IPS-15b (cell line): ENCODE data around the gene DIP2C.

Source experiments
- H3K27me3 ChIP-seq: one replicate; pipeline ENCODE4 v1.6.1; 2013; ENCODE audit warnings: low read length; ENCODE audit not compliant: control insufficient read depth, insufficient read depth
- H3K36me3 ChIP-seq: one replicate; pipeline ENCODE4 v1.6.1; 2013; ENCODE audit warnings: low read length; ENCODE audit not compliant: control insufficient read depth, insufficient read depth
- H3K4me1 ChIP-seq: one replicate; pipeline ENCODE4 v1.6.1; 2013; ENCODE audit warnings: mild to moderate bottlenecking, low read length; ENCODE audit not compliant: control insufficient read depth, insufficient read depth
- H3K4me3 ChIP-seq: one replicate; pipeline ENCODE4 v1.5.1; 2013; ENCODE audit warnings: low read depth, low read length
- H3K9ac ChIP-seq: one replicate; pipeline ENCODE4 v1.6.1; 2013; ENCODE audit warnings: low read depth, mild to moderate bottlenecking, low read length
- H3K9me3 ChIP-seq: one replicate; pipeline ENCODE4 v1.6.1; 2013; ENCODE audit warnings: mild to moderate bottlenecking, low read length; ENCODE audit not compliant: control insufficient read depth, insufficient read depth

DIP2C gene

DNA sequence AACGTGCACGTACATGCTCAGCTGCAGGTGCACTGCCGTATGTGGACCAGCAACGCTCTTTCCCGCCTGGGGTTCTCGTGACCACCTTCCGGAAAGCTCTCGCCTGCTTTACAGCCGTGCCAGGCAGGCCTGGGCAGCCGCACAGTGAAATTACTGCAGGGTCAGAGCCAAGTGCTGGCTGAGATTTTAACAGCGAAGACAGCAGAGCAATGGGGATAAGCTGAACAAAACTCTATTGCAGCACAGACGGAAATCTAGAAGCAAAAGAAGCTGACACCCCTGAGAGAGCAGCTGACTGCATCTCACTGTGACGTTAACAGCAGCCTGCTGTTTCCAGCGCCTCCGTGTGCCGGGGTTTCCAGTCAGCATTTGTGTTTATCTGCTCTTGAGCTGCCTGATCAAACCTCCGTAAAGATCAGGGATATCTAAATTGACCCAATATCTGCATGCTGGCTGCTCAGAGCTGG, 179.0 kb downstream of the DIP2C start:
- Histone ChIP-seq H3K27me3 (peaks cover 43% of the 10 kb centered on the region), H3K36me3 (no peaks in the 10 kb centered on the region), H3K4me1 (no peaks in the 10 kb centered on the region), H3K4me3 (no peak overlapping the region), H3K9ac (peak overlapping the region; percentile 5), H3K9me3 (no peaks in the 10 kb centered on the region)

DNA sequence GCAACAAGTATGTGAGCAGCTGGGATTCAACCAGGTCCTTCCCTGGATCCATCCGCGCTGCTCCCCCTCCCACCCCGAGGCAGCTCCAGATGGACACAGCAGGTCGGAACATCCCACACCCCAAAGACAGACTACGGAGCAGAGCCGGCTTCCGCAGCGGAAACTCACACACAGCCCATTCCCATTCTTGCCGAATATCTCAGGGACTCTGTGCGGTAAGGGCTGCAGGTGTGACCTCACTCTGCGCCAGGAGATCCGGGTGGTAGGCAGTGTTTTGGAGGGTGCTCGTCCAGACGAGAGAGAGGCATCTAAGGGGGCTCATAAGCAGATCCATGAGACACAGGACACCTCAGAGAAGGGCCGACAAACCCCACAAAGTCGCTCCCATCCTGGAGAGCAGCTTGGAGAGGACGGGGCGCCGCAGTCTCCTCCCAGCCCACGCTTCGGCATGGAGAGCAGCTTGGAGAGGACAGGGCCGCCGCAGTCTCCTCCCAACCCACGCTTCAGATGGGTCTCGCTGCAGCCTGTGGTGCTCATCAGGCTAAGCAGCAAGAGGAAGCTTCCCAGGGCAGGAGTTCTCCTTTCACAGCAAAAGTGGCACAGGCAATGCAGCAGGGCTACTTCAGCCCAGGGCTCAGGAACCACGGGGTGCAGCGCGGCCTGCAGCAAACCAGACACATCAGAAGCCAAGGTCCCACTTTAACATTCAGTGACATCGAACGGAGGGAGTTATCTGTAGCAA, 179.9 kb downstream of the DIP2C start:
- H3K36me3 ChIP-seq, result no peaks in the 10 kb centered on the region
- no peaks in the 10 kb centered on the region for H3K9me3 ChIP-seq
- H3K9ac ChIP-seq, result no peak overlapping the region
- H3K27me3 ChIP-seq, result peaks cover 53% of the 10 kb centered on the region
- no peak overlapping the region for H3K4me3 ChIP-seq
- H3K4me1 ChIP-seq, result no peaks in the 10 kb centered on the region

DNA sequence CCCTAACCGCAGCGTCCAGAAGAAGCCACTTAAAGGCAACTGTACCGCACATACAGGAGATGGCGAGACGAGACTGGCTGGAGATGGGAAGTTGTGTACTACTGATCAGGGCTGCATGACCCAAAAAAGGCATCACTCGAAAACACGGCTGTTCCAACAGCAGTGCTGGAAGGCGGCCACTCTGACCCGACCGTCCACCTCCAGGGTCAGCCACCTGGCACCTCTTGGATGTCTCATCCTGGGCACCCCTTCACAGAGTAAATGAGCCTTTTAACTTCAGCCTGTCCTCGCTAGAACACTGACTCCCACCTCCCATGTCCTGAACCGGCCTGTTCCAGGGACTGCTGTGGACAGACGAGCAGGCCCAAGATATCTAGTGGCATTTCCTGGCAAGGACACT, 180.7 kb downstream of the DIP2C start:
- H3K27me3 ChIP-seq, result peaks cover 59% of the 10 kb centered on the region
- no peaks in the 10 kb centered on the region for H3K9me3 ChIP-seq
- H3K4me3 ChIP-seq, result no peak overlapping the region
- no peak overlapping the region for H3K9ac ChIP-seq
- H3K36me3 ChIP-seq, result no peaks in the 10 kb centered on the region
- no peaks in the 10 kb centered on the region for H3K4me1 ChIP-seq

GRCh38 chr10:507908-508444, 181.5 kb downstream of the DIP2C start:
- no peak overlapping the region for H3K4me3 ChIP-seq
- no peaks in the 10 kb centered on the region for H3K4me1 ChIP-seq
- no peak overlapping the region for H3K9ac ChIP-seq
- H3K9me3 ChIP-seq, result no peaks in the 10 kb centered on the region
- H3K27me3 ChIP-seq, result peaks cover 67% of the 10 kb centered on the region
- H3K36me3 ChIP-seq, result no peaks in the 10 kb centered on the region

- no peaks in the 10 kb centered on the region for H3K4me1 ChIP-seq
- no peaks in the 10 kb centered on the region for H3K9me3 ChIP-seq
- no peak overlapping the region for H3K9ac ChIP-seq
- peaks cover 69% of the 10 kb centered on the region for H3K27me3 ChIP-seq
- H3K4me3 ChIP-seq, result no peak overlapping the region
- H3K36me3 ChIP-seq, result no peaks in the 10 kb centered on the region
Measured at GRCh38 chr10:507355-507699, 182.1 kb downstream of the DIP2C start.

GRCh38 chr10:506451-507354, 182.8 kb downstream of the DIP2C start:
- no peak overlapping the region for H3K9ac ChIP-seq
- no peaks in the 10 kb centered on the region for H3K36me3 ChIP-seq
- H3K27me3 ChIP-seq, result peaks cover 69% of the 10 kb centered on the region
- no peaks in the 10 kb centered on the region for H3K4me1 ChIP-seq
- no peak overlapping the region for H3K4me3 ChIP-seq
- H3K9me3 ChIP-seq, result no peaks in the 10 kb centered on the region

- Histone ChIP-seq H3K9ac (no peak overlapping the region), H3K9me3 (no peaks in the 10 kb centered on the region), H3K36me3 (no peaks in the 10 kb centered on the region), H3K4me1 (no peaks in the 10 kb centered on the region), H3K4me3 (no peak overlapping the region), H3K27me3 (peaks cover 66% of the 10 kb centered on the region)
Measured at GRCh38 chr10:505419-505818, 184.0 kb downstream of the DIP2C start.

DNA sequence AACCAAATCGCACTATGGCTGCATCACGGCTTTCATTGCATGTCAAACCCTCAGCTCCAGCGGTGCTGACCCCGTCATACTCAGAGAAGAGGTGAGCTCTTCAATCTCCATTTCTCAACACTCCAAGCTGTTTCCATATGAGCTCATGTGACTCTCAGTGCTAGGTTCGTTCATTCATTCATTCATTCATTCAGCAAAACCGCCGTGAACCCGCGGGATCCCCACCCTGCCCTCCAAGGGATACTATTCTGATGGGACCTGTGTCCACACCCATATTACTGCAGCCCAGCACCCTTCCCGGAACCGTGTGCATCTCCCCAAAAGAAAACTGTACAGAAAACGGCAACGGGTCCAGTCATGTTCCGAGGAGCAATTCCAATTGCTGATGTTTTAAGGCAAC, 184.7 kb downstream of the DIP2C start:
- Histone ChIP-seq H3K4me1 (no peaks in the 10 kb centered on the region), H3K27me3 (peaks cover 60% of the 10 kb centered on the region), H3K9ac (no peak overlapping the region)

DNA sequence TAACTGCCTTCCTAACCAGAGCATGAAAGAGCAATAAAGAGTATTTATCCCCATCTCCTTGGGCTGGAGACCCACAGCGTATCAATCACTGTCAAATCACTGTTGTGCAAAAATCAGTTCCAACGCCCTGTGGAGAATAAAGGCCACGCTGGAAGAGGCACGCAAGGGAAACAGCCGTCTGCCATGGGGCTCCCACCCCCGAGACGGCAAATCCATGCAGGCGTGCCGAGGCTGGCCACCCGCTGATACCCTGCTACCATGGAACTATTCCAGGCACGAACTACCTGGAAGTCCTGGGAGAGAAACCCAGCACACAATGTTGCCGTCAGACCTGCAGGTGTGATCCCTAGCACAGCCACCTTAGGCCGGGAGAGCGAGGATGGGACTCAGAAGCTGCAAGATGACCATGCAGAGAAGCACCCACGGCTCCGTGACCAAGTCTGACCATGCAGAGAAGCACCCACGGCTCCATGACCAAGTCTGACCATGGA, 185.3 kb downstream of the DIP2C start:
- Histone ChIP-seq H3K9me3 (no peaks in the 10 kb centered on the region), H3K27me3 (peaks cover 54% of the 10 kb centered on the region), H3K4me3 (no peak overlapping the region), H3K9ac (no peak overlapping the region), H3K4me1 (no peaks in the 10 kb centered on the region), H3K36me3 (no peaks in the 10 kb centered on the region)

More for the DNA sequence above, 184.7 kb downstream of the DIP2C start:
- Histone ChIP-seq H3K4me3 (no peak overlapping the region), H3K36me3 (no peaks in the 10 kb centered on the region), H3K9me3 (no peaks in the 10 kb centered on the region)

DNA sequence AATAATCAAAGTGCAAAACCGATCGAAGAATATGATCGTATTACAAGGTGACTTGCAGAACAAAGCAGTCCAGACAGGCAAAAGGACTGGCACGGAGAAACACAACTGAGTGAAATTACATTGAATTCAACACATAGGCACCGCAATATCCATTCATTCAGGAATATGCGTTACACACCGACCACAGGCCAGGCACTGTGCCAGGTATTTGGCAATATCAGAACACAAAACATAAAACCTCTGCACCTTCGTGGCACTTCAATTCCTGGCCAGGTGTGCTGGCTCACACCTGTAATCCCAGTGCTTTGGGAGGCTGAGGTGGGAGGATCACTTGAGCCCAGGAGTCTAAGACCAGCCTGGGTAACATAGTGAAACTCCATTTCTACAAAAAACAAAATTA, 187.9 kb downstream of the DIP2C start:
- Histone ChIP-seq H3K27me3 (peaks cover 37% of the 10 kb centered on the region), H3K36me3 (no peaks in the 10 kb centered on the region), H3K4me3 (no peak overlapping the region), H3K9ac (no peak overlapping the region), H3K9me3 (no peaks in the 10 kb centered on the region), H3K4me1 (no peaks in the 10 kb centered on the region)

DNA sequence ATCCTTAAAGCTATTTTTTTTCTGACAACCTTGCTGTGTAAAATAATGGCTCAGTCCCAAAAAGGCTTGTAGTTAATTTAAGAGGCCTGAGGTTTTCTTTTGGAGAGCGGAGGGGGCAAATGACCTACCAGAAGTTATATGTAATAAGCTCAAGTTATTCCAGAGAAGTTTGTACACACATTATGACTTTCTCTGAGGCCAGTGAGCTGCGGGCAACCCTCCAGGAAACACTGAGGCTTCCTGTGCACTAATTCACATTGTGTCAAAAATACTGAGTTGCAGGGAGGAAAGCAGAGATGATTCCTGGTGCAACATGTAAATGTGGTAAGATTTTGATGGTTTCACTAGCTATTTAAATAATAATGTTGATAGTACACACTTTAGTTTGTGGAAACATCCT, 188.6 kb downstream of the DIP2C start:
- peaks cover 30% of the 10 kb centered on the region for H3K27me3 ChIP-seq
- H3K4me3 ChIP-seq, result no peak overlapping the region
- H3K36me3 ChIP-seq, result no peaks in the 10 kb centered on the region
- H3K4me1 ChIP-seq, result no peaks in the 10 kb centered on the region
- no peak overlapping the region for H3K9ac ChIP-seq
- H3K9me3 ChIP-seq, result no peaks in the 10 kb centered on the region
